ENCODE results near the gene MRPS9.

Gene MRPS9

DNA sequence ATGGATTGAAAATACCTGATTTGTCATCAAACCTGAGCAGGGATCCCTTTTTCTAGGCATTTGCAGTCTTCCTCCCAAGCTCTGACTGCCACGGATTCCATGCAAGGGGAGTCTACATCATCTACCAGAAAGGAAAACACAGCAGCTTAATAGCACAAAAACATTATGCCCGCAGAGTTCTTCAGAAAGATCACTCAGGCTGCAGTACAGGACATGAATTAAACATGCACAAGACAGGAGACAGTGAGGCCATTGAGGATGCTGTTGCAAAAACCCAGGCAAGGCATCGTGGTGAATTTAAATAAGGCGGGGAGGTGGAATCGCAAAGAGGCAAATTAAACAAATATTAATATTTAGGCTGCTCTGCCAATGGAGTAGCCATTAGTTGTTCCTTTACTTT is 88.5 kb downstream of the MRPS9 start:
- no peak for DNase-seq

DNA sequence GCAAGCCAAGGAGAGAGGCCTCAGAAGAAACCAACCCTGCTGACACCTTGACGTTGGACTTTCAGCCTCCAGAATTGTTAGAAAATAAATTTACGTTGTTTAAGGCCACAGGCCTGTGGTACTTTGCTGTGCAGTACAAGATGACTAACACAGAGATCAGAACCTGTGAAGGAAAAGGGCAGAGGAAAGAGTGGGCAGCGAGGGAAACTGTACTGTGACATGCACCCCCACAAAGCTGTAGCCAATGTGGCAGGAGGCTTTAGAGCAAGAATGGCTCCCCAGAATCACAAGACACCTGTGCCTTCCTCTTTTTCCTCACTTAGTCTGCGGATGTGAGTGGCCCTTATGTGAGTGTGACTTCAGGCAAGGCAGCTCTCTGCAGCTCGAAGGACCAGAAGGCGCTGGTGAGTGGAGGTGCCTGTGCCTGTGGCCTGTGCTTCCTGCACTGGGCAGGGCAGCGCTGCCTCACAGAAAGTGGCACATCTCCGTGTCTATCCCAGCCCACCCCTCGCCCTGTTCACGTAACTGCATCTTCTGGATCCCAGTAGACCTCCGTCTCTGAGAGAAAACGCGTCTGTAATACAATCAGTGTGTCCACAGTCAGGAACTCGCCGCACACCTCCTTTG is 89.5 kb downstream of the MRPS9 start:
- no peak for DNase-seq

DNA sequence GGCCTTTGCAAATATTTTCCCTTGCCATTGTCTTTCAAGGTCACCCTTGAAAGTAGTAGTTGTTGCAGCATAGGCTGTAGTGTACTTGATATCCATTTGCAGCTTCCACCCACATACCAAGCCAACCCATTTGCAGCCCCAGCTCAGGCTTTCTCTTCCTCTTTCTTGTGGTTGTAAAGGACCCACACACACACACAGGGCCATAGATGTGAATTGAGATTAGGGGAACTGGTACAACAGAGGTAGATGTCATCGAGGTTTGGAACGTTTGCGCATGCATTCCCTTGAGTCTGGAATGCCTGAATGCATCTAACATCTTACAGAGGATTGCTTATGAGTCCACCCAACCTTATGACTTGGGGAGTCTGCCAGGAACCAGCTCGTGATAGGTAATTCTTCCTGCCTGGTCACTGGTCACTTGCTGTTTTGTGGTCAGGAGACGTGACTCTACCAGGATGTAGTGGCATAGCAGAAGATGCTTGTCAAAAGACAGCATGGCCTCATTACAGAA is 91.9 kb downstream of the MRPS9 start:
- no peak for DNase-seq

DNA sequence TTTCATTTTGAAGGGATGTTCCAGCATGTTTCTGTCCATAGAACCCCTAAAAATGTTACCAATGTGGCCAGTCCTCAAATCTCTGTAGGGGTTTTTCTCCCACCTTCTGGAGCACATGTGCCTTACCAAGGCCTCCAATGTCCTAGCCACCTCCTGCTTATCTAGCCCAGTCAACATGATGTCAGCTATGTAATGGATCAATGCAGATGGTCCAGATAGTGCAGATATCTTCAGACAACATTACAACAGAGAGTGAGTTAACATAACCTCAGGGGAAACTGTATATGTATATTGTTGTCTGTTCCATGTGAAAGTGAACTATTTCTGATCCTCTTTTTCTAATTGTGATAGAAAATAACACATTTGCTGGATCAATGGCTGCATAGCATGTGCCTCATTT is 92.7 kb downstream of the MRPS9 start:
- no peak for DNase-seq

DNA sequence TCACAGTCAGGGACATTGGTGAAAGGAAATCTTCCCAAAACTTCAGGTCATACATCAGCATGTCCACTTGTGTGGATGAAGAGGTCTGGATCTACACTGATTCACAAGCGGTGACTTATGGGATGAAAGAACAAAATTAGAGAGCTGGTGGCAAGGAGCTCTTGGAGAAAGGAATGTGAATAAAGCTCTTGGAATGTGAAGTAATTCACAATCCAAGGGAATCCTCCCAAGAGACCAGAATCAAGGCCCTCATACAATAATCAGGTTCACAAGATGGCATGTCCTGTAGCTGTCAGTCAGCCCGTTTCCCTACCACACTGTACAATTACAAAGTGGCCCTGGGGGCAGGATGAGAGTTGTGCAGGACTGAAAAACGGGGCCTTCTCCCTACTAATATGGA is 96.2 kb downstream of the MRPS9 start:
- DNase-seq: no peak

DNA sequence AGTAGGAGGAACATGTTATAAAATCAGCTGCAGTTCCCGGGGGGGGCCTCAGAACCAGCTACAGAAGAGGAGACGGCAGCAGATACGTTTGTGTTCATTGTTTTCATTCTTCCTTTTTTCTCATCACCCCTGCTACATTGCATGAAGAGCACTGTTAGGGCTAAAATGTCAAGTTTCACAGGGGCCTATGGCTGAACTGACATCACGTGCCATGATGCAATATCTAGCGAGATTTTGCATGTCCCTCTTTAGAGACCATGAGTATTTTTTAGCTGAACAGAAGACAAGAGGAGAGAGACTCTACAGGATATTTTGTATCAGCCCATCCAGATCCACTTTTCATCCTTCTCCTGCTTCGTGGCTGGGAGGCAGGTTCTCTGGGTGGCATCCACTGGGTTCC is 97.6 kb downstream of the MRPS9 start:
- no peak for DNase-seq

DNA sequence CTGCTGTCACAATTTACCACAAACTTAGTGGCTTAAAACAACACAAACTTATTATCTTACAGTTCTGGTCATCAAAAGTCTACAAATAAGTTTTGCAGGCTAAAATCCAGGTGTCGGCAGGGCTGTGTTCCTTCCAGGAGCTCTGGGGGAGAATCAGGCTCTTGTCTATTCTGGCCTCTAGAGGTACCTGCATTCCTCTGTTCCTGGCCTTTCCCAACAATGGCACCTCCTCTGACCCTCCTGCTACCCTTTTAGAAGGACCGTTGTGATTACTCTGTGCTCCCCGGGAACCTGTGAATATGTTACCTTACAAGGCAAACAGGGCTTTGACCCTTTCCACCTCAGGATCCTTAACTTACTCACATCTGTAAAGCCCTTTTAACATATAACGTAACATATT is 98.5 kb downstream of the MRPS9 start:
- no peak for DNase-seq

DNA sequence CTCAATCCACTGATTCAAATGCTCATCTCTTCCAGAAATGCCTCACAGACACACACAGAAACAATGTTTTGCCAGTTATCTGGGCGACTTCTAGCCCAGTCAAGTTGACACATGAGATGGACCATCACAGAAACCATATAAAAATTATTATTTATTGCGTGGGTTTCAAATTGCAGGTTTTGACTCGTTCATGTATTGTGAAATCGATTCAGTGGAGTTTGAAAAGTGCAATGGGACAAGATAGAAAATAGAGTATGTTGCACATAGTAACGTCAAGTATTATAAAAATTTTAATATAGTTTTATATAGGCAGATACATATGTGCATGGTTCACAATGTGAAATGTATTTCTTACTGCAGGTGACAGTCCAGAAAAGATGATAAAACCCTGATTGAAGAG is 100.8 kb downstream of the MRPS9 start:
- no peak for DNase-seq

DNA sequence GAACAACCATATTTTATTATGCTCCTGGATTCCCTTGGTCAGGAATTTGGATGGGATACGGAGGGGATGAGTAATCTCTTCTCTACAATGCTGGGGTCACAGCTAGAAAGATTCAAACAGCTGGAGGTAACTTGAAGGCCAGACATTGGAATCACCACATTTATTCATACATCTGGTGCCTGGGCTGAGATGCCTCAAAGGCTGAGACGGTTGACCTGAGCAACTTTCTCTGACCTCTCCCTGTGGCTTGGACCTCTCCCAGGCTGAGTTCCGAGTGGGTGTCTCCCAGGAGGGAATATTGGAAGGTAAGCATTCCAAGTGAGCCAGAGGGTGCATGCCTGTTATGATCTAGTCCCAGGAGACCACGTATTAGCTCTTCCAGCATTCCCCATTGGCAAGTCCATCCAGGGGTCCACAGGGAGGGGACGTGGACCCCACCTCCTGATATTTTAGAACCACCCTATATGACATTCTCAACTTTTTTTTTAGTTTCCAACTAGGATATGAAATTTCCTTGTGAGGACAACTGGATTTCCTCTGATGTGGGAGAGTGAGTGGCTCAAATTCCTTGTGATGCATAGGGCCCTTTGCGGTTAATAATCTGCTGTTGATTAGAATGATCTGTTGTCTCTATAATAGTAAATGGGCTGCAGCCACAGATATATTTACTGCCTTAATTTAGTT is 101.8 kb downstream of the MRPS9 start:
- DNase-seq: no peak

DNA sequence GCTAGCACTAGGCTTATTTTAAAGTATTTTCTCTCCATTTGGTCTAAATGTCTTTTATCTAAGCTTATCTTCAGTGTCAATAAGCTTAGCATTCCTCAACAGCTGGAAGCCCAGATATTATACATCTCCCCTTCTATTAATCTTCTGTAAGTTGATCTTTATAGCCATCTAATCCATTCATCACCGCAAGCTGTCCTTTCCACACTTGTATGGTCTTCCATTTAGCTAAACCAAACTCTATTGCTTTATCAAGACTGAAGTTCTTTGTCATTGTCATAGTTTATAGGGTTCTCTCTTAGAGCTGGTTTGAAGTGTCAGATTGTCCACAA is 102.3 kb downstream of the MRPS9 start:
- DNase-seq: no peak

DNA sequence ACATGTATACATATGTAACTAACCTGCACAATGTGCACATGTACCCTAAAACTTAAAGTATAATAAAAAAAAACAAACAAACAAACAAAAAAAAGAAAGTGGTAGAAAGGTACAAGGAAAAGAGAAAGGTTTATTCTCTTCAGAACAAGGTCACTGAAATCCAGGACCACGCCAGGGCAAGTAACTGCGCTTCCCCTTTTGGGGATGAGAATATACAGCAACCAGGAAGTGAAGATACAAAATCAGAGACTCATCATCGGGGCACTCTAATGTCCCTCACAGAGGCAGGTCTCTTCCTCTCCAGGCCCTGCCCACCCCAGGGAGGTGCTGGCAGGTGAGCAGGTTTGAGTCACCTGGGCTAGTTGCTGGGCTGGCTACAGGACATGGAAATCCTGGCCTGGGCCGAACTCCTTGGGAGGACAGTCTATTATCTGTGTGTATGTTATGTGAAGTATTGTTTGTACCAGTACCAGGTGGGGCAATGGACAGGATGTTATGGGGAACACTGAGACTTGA is 103.3 kb downstream of the MRPS9 start:
- DNase-seq: peak; percentile 13

DNA sequence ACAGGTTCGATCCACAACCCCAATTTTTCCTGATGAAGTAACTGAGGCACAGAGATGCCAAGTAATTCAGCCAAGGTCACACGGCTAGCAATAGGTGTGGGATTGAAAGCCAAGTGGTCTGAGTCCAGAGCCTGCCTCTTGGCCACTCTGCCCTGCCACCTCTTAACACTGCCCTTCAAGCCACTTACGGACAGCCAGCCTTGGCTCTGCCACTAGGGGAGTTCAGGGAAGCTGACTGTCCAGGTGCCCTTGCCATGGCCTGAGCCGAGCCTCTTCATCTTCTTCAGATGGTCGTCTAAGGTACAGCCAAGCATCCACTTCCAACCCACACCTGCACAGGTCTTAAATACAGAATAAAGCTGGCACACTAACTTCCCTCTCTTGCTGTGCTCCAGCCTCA is 104.4 kb downstream of the MRPS9 start:
- DNase-seq: no peak

DNA sequence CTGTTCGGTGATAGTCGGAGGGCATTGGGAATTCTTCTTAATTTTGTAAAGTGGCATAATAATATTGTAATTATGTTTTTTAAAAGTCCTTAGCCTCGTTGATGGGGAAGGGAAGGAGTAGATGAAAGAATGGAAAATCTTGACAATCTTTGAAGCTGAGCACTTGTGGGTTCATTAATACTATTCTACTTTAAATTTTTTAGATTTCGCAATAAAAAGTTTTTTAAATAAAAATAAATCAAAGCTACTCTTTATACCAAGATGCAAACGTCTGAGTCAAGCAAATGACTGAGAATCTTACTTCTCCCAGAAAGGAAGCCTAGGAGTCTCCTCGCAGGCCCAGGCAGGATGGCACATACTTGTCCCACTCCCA is 105.2 kb downstream of the MRPS9 start:
- no peak for DNase-seq

DNA sequence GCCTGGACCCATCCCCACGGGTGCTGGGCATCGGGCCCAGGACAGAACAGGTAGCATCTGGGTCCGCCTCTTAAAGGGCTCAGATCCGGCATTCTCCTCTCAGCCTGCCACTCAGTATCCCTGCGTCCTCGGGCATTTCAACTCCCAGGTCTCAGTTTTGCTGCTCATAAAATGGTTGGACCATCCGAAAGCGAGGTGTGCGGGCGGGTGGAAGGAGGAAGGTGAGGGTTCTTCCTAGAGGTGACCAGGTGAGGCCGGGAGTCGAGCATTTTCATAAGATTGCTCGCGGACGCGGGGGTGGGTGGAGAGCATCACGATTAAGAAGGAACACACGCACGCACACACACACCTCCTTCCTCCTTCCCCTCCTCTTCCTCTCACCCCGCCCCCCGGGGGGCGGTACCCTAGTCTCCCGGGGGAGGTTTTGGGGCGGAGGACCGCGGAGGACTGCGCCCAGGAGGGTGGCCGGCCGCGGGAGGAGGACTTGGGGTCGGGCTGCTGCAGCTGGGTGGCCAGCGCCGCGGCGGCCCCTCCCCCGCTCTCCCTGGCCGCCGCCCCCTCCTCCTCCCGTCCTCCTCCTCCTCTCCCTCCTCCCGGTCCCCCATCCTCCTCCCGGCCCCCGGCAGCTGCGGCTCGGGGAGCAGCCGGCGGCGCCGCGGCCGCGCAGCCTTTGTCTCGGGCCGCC is 105.7 kb downstream of the MRPS9 start:
- peak; percentile 61 for DNase-seq

DNA sequence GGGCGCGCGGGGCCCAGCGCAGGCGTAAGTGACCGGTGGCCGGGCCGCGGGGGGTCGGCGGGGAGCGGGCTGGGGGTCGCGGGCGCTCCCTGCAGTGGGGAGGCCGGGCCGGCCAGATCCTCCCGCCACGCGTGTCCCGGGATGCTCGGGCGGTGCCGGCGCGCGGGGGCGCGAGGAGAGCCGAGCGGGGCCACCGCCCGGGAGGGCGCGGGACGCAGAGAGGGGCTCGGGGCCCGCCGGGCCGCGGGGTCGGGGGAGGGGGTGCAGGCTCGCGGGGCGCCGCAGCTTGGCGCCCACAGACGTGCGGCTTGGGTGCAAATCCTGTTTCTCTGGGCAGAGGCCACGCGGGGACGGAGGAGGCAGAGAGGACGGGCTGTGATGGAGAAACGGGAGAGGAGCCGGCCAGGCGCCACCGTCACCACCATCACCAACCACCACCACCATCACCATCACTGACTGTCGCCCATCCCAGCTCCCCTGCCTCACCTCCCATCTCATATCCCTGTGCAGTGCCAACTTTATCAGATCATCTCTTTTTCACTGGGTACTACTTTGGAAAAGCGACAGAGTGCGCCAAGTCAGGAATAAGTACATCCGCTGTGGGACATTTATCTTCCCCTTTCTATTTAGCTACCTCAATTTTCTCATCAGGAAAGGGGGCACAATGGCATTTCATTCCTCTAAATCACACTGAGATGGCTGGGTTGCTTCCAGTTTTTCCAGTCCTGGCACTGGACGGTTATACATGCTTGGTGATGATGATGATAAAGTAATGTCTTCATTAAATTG is 106.5 kb downstream of the MRPS9 start:
- DNase-seq: no peak

DNA sequence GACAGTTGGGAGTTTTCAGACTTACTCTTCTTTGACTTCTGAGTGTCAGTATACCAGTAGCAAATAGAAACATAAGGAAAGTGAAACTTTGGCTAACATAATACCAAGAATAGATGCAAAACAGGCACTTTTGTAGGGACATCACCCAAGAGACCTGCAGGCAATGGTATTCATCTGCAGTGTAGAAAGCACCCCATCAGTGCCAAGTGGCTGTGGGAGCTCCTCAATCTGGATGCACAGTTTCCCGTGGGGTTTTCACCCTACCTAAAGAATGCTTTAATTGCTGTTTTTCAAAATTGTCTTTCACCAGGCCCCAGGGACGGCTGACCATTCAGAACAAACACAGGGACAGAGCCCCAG is 107.1 kb downstream of the MRPS9 start:
- no peak for DNase-seq

DNA sequence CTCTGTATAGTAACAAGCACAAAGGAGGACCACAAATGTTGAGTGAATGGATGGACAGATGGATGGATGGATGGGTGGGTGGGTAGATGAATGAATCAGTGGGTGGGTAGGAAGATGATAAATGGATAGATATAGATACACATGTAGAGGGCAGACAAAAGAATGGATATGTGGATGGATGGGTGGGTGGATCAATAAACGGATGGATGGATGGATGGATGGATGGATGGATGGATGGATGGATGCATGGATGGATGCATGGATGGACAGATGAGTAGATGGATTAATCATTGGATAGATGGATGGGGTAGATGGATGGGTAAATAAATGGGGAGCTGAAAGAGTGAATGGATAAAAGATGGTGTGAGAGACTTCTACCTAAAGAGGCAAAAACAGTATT is 111.4 kb downstream of the MRPS9 start:
- no peak for DNase-seq

Measured in NCI-H510A (cell line).